CD4-positive, alpha-beta memory T cell (primary cell): Measurements from ENCODE around the gene TOE1. TPM values are rescaled to one million over a fixed set of nuclear protein-coding genes. Genes with fewer than 3 reads are reported as not detected.
A peak's percentile ranks its signal among the peaks of the same experiment; 100 is the strongest.

Source experiments
- CTCF ChIA-PET: fragments of 350-600 bp; sonication (Branson Sonifier 250); formaldehyde crosslinking; loops from one replicate; lab custom pipeline; 2021; ENCODE audit warnings: inconsistent platforms; ENCODE audit not compliant: partially characterized antibody; lab: Charles Lee
- POLR2A ChIA-PET: fragments of 350-600 bp; sonication (Branson Sonifier 250); formaldehyde crosslinking; loops from one replicate; lab custom pipeline; 2021; ENCODE audit not compliant: partially characterized antibody; lab: Charles Lee
- DNase-seq, 5 donors: peaks; one replicate each; pipeline versions ENCODE4 v3.0.0 to v3.0.0-alpha.2; 2020 to 2022; ENCODE audit warnings: mixed read lengths in 1 of 5
- H3K27ac ChIP-seq: one replicate; pipeline ENCODE4 v1.7.0; 2013; ENCODE audit warnings: low read depth, low read length
- H3K27me3 ChIP-seq: 2 replicates; pipeline ENCODE4 v1.7.0; 2013; ENCODE audit warnings: mild to moderate bottlenecking, low read length, moderate library complexity; ENCODE audit not compliant: insufficient read depth
- H3K36me3 ChIP-seq: 2 replicates; pipeline ENCODE4 v1.7.0; 2013; ENCODE audit warnings: mild to moderate bottlenecking, low read length, moderate library complexity; ENCODE audit not compliant: insufficient read depth
- H3K4me1 ChIP-seq: 2 replicates; pipeline ENCODE4 v1.7.0; 2013; ENCODE audit warnings: mild to moderate bottlenecking, low read length, moderate library complexity; ENCODE audit not compliant: insufficient read depth
- H3K4me3 ChIP-seq, 2 donors: one replicate each; pipeline ENCODE4 v1.7.0; 2013; ENCODE audit warnings: low read length in 2 of 2, mild to moderate bottlenecking in 1 of 2
- H3K9me3 ChIP-seq, 2 donors: one replicate each; pipeline ENCODE4 v1.7.0; 2013; ENCODE audit warnings: low read length in 2 of 2, control low read depth in 1 of 2; ENCODE audit not compliant: control insufficient read depth in 1 of 2
- H3K27ac Mint-ChIP-seq, 7 donors: one replicate each; pipeline ENCODE4 v1.8.0; 2020 to 2021; ENCODE audit warnings: mixed read lengths in 7 of 7, mild to moderate bottlenecking in 6 of 7, inconsistent platforms in 3 of 7, moderate library complexity in 3 of 7
- H3K27me3 Mint-ChIP-seq, 2 donors: one replicate each; pipeline ENCODE4 v1.8.0; 2020 to 2021; ENCODE audit warnings: mixed read lengths in 2 of 2
- H3K36me3 Mint-ChIP-seq, 2 donors: one replicate each; pipeline ENCODE4 v1.8.0; 2020 to 2021; ENCODE audit warnings: mixed read lengths in 2 of 2, inconsistent platforms in 1 of 2, mild to moderate bottlenecking in 1 of 2
- H3K4me1 Mint-ChIP-seq, 4 donors: one replicate each; pipeline ENCODE4 v1.8.0; 2020 to 2021; ENCODE audit warnings: mixed read lengths in 4 of 4, mild to moderate bottlenecking in 1 of 4
- H3K4me3 Mint-ChIP-seq, 8 donors: one replicate each; pipeline ENCODE4 v1.8.0; 2020 to 2021; ENCODE audit warnings: mixed read lengths in 8 of 8, mild to moderate bottlenecking in 7 of 8, moderate library complexity in 6 of 8, inconsistent platforms in 3 of 8
- H3K9me3 Mint-ChIP-seq, 8 donors: one replicate each; pipeline ENCODE4 v1.8.0; 2020 to 2021; ENCODE audit warnings: mixed read lengths in 8 of 8, mild to moderate bottlenecking in 5 of 8, inconsistent platforms in 3 of 8, moderate library complexity in 1 of 8
- intact Hi-C: fragments of 100-400 bp; cut with micrococcal nuclease; formaldehyde crosslinking; loops from one replicate; pipeline ENCODE4 v1.15.1; 2023
- polyA plus RNA-seq, 2 donors: library from polyadenylated mRNA; unstranded; fragments of 300-500 nt; fragmentation: Illumina TruSeq; gene quantifications; one replicate each; pipeline ENCODE4 v1.2.3, GENCODE V29; 2021
- total RNA-seq, 2 experiments: library from RNA; stranded (reverse); gene quantifications; one replicate each; pipeline ENCODE4 v1.2.3, GENCODE V29; 2021

TOE1 gene
- total and polyA plus RNA-seq, 4 experiments from 2014 or later = 6.1 to 18.9 (median 15.8) TPM

DNA sequence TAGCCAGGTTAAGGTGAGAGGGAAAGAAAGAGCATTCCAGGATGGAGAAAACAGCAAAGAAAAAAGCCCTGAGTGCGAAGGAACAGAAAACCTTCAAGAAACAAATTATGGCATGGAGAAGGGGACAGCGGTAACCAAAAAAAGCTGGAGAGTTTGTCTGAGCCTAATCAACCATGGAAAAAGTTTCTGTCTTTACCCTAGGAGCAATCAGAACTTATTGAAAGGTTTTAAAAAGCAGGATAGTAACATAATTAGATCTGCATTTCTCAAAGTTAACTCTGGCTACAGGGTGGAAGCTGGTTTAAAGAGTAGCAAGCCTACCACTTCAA lies 39.3 kb upstream of the TOE1 start:
- Mint-ChIP-seq H3K4me1 (peaks cover 9 to 24% (median 14%) of the 10 kb centered on the region in 4 donors), H3K27me3 (no peaks in the 10 kb centered on the region)

DNA sequence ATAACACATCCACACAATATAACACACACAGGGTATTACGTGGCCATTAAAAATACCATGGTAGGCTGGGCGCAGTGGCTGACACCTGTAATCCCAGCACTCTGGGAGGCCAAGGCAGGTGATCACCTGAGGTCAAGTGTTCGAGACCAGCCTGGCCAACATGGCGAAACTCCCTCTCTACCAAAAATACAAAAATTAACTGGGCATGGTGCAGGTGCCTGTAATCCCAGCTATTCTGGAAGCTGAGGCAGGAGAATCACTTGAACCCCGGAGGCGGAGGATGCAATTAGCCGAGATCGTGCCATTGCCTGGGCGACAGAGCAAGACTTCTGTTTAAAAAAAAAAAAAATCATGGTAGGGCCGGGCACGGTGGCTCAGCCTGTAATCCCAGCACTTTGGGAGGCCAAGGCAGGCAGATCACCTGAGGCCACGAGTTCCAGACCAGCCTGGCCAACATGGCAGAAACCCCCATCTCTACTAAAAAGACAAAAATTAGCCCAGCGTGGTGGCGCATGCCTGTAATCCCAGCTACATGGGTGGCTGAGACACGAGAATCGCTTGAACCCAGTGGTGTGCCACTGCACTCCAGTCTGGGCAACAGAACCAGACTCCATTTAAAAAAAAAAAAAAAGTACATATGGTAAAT lies 37.3 kb upstream of the TOE1 start:
- H3K4me3 ChIP-seq = peak overlapping the region in 1 of 2 donors; percentile 86
- H3K36me3 ChIP-seq = no peaks in the 10 kb centered on the region
- H3K9me3 Mint-ChIP-seq = no peaks in the 10 kb centered on the region
- no peak overlapping the region for H3K27ac ChIP-seq
- peak in 1 of 5 donors; percentile 38 for DNase-seq
- no peaks in the 10 kb centered on the region for H3K27me3 Mint-ChIP-seq
- peak overlapping the region in 2 of 7 donors; percentile 48 to 94 for H3K27ac Mint-ChIP-seq
- H3K9me3 ChIP-seq = no peaks in the 10 kb centered on the region
- H3K36me3 Mint-ChIP-seq = no peaks in the 10 kb centered on the region
- H3K27me3 ChIP-seq = no peaks in the 10 kb centered on the region
- H3K4me1 Mint-ChIP-seq = peaks cover 11 to 24% (median 18%) of the 10 kb centered on the region in 4 donors
- peak overlapping the region; percentile 40 to 92 (median 64) for H3K4me3 Mint-ChIP-seq
- ChIA-PET POLR2A (interaction anchor here (0.6 to 6.4 kb wide), 28 partner anchors 15 to 671 kb away, joined by 3 to 158 read pairs (median 10); partner anchors contain the start of genes BTBD19, CCDC163, DYNLT4 and EIF2B3), CTCF (interaction anchor here (0.7 to 10.0 kb wide), 22 partner anchors 8 to 627 kb away, joined by 3 to 388 read pairs (median 4); partner anchors contain the start of genes HECTD3, MUTYH, PLK3 and RNU5D-1)
- peaks cover 11% of the 10 kb centered on the region for H3K4me1 ChIP-seq
- intact Hi-C loops = loop anchor here (1.0 to 5.0 kb wide), 11 partner anchors 24 to 945 kb away; partner anchors contain the start of genes EIF2B3, HPDL, MUTYH and NASP

More for the DNA sequence above, 39.3 kb upstream of the TOE1 start:
- ChIA-PET CTCF (interaction anchor here (1.0 to 10.0 kb wide), 15 partner anchors 9 to 523 kb away, joined by 3 to 388 read pairs (median 4); partner anchors contain the start of genes BEST4, EIF2B3, HECTD3 and MUTYH), POLR2A (interaction anchor here (1.1 to 6.4 kb wide), 2 partner anchors 94 to 287 kb away, joined by 3 to 158 read pairs; partner anchors contain the start of genes HECTD3, UROD and ZSWIM5)
- no peak for DNase-seq
- peaks cover 11% of the 10 kb centered on the region for H3K4me1 ChIP-seq
- no peaks in the 10 kb centered on the region for H3K9me3 ChIP-seq
- no peaks in the 10 kb centered on the region for H3K27me3 ChIP-seq
- Mint-ChIP-seq H3K4me3 (peak overlapping the region in 2 of 8 donors; percentile 43 to 45), H3K27ac (peak overlapping the region in 2 of 7 donors; percentile 24 to 51), H3K36me3 (no peaks in the 10 kb centered on the region), H3K9me3 (no peaks in the 10 kb centered on the region)
- intact Hi-C loops = loop anchor here (1.0 to 5.0 kb wide), 6 partner anchors 282 to 947 kb away; partner anchors contain the start of genes NASP and RAD54L
- no peaks in the 10 kb centered on the region for H3K36me3 ChIP-seq
- H3K4me3 ChIP-seq = no peak overlapping the region
- H3K27ac ChIP-seq = no peak overlapping the region

DNA sequence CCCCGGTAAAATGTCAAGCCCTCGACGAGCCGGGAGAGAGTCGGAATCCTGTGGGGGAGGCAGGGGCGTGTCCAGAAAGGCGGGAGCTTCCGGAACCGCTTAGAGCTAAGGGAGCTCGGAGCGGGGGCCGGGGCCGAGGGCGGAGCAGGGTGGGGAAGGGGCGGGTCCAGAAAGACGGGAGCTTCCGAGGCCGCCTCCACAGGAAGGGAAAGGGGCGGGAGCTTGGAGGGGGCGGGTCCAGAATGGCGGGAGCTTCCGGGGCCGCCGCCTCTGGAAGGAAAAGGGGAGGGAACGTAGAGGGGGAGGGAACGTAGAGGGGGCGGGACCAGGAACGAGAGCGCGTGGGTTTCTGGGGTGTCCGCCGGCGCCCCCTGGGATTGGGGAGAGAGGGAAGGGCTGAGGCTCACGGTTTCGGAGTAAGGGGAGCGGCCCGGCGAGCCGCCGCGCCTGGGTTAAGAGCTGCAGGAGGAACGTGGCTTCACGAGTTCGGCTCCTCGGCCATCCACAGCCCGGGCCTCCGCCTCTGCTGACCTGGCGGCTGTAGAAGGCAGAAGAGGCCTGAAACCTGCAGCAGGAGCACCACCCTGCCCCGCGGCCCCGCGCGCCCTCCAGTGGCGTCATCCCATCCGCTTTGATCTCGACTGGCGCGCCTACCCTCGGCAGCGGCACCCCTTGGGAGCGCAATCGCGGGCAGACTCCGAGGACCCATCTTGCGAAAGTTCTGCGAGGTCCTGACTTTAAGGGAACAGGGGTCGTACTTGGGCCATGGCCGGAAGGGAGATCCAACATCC lies 36.3 kb upstream of the TOE1 start:
- Histone ChIP-seq H3K27me3 (no peaks in the 10 kb centered on the region), H3K4me3 (peak overlapping the region; percentile 42 to 86), H3K9me3 (no peaks in the 10 kb centered on the region), H3K27ac (peak overlapping the region; percentile 85), H3K36me3 (no peaks in the 10 kb centered on the region), H3K4me1 (peaks cover 11% of the 10 kb centered on the region)
- Mint-ChIP-seq H3K4me3 (peak overlapping the region; percentile 87 to 94 (median 92)), H3K36me3 (no peaks in the 10 kb centered on the region), H3K9me3 (no peaks in the 10 kb centered on the region), H3K27ac (peak overlapping the region; percentile 93 to 98 (median 96)), H3K4me1 (peaks cover 11 to 24% (median 18%) of the 10 kb centered on the region in 4 donors), H3K27me3 (no peaks in the 10 kb centered on the region)
- intact Hi-C loops = loop anchor here (1.0 to 5.0 kb wide), 12 partner anchors 23 to 944 kb away; partner anchors contain the start of genes EIF2B3, HPDL, MUTYH and NASP
- CTCF ChIA-PET = interaction anchor here (0.7 to 10.0 kb wide), 26 partner anchors 9 to 628 kb away, joined by 3 to 388 read pairs (median 4); partner anchors contain the start of genes CCDC163, EIF2B3, HECTD3 and HPDL
- POLR2A ChIA-PET = interaction anchor here (0.7 to 6.4 kb wide), 35 partner anchors 14 to 672 kb away, joined by 3 to 158 read pairs (median 6); partner anchors contain the start of genes AKR1A1, ARMH1, BTBD19 and CCDC163
- DNase-seq = peak; percentile 94 to 97 (median 95)

DNA sequence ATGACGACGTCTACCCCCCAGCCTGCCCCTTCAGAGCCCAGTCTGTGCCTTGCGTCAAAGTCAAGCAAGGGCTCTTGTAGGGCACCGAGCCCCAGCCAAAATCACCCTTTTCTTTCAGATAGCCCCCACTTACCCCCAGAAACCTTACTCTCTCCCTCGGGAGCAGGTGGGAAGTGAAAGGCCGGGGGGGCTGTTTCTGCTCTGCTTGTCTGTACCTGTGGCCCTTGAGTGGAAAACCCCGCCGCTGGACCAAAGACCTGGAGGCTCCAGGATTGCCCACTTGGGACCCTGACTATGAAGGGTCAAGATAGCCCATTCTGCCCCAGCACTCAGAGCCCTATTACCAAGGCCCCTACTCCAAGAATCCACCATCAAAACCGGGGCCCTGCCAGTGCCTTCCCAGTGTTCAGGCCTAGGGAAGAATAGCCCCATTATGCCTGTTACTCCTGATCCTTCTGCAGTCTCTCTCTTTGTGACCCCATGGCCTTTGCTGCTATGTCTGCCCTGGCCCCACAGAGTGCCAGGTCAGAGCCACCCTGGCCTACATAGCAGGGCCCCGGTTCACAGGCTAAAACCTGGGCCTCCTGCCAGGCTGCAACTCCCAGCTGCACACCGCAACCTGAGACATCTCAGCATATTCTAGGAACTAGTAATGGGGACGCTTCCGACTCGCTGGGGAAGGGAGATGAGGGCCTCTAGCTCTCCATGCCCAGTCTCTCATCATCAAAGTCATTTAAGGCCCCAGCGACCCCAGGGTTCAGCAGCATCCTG lies 35.5 kb upstream of the TOE1 start:
- CTCF ChIA-PET = interaction anchor here (1.2 to 10.0 kb wide), 13 partner anchors 33 to 583 kb away, joined by 3 to 388 read pairs (median 6); partner anchors contain the start of genes HECTD3, MUTYH, PLK3 and TESK2
- intact Hi-C loops = loop anchor here (1.0 to 5.0 kb wide), 4 partner anchors 278 to 943 kb away; partner anchors contain the start of genes NASP and RAD54L
- H3K27me3 ChIP-seq = no peaks in the 10 kb centered on the region

DNA sequence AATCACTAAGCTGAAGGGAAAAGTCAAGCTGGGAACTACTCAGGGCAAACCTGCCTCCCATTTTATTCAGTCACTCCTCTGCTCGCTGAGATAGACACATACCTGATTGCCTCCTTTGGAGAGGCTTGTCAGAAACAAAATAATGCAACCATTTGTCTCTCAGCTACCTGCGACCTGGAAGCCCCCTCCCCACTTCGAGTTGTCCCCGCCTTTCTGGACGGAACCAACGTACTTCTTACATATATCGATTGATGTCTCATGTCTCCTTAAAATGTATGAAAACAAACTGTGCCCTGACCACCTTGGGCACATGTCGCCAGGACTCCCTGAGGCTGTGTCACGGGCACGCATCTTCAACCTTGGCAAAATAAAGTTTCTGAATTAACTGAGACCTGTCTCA lies 34.7 kb upstream of the TOE1 start:
- no peaks in the 10 kb centered on the region for H3K36me3 ChIP-seq
- no peaks in the 10 kb centered on the region for H3K9me3 ChIP-seq
- DNase-seq = no peak
- Mint-ChIP-seq H3K27ac (peak overlapping the region; percentile 77 to 98 (median 96)), H3K9me3 (no peaks in the 10 kb centered on the region), H3K4me1 (peaks cover 11 to 24% (median 18%) of the 10 kb centered on the region in 4 donors), H3K4me3 (peak overlapping the region in 5 of 8 donors; percentile 27 to 94 (median 71)), H3K27me3 (no peaks in the 10 kb centered on the region), H3K36me3 (no peaks in the 10 kb centered on the region)
- no peak overlapping the region for H3K4me3 ChIP-seq
- H3K27ac ChIP-seq = peak overlapping the region; percentile 85
- POLR2A ChIA-PET = interaction anchor here (0.8 to 6.1 kb wide), 9 partner anchors 22 to 584 kb away, joined by 3 to 130 read pairs (median 6); partner anchors contain the start of genes HECTD3, HPDL, MUTYH and PLK3
- CTCF ChIA-PET = interaction anchor here (1.3 to 2.1 kb wide), 5 partner anchors 35 to 484 kb away, joined by 3 to 12 read pairs (median 6); partner anchors contain the start of genes MUTYH and TOE1
- no peaks in the 10 kb centered on the region for H3K27me3 ChIP-seq
- intact Hi-C loops = no loop called here
- H3K4me1 ChIP-seq = peaks cover 11% of the 10 kb centered on the region

More for the DNA sequence above, 35.5 kb upstream of the TOE1 start:
- Histone ChIP-seq H3K4me1 (peaks cover 11% of the 10 kb centered on the region), H3K4me3 (peak overlapping the region; percentile 40 to 86), H3K36me3 (no peaks in the 10 kb centered on the region), H3K9me3 (no peaks in the 10 kb centered on the region), H3K27ac (peak overlapping the region; percentile 85)
- Mint-ChIP-seq H3K36me3 (no peaks in the 10 kb centered on the region), H3K27ac (peak overlapping the region; percentile 93 to 98 (median 96)), H3K4me3 (peak overlapping the region; percentile 87 to 94 (median 92)), H3K27me3 (no peaks in the 10 kb centered on the region), H3K4me1 (peaks cover 11 to 24% (median 18%) of the 10 kb centered on the region in 4 donors), H3K9me3 (no peaks in the 10 kb centered on the region)
- POLR2A ChIA-PET = interaction anchor here (0.8 to 6.4 kb wide), 25 partner anchors 15 to 672 kb away, joined by 3 to 158 read pairs (median 10); partner anchors contain the start of genes ARMH1, BTBD19, CCDC163 and DYNLT4
- DNase-seq = no peak

DNA sequence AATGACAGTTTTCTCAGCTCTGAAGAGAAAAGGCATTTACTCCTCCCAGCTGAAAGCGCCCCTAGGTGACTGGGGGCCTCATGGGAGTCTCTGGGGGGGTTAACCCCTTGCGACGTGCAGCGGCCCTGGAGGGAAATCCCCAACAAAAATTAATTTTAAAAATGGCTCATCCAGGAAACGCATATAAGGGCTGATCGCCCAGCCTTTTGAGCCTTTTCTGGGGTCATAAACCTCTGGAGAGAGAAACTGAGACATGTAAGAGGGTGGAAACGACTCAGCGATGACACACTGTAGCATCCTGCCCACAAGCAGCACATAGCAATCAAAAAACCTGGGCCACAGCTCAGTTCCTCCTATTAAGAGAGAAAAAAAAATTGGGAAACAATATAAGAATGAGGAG lies 33.7 kb upstream of the TOE1 start:
- no peaks in the 10 kb centered on the region for H3K9me3 Mint-ChIP-seq
- H3K36me3 ChIP-seq = no peaks in the 10 kb centered on the region
- no peak for DNase-seq
- no peak overlapping the region for H3K4me3 ChIP-seq
- ChIA-PET CTCF (interaction anchor here (1.0 to 2.1 kb wide), 4 partner anchors 13 to 485 kb away, joined by 3 to 12 read pairs (median 5); partner anchors contain the start of genes MUTYH and TOE1), POLR2A (interaction anchor here (0.7 to 6.1 kb wide), 5 partner anchors 27 to 594 kb away, joined by 3 to 130 read pairs (median 3); partner anchors contain the start of genes MUTYH and TOE1)
- peaks cover 11 to 24% (median 18%) of the 10 kb centered on the region in 4 donors for H3K4me1 Mint-ChIP-seq
- H3K4me1 ChIP-seq = peaks cover 11% of the 10 kb centered on the region
- H3K27me3 ChIP-seq = no peaks in the 10 kb centered on the region
- no peaks in the 10 kb centered on the region for H3K27me3 Mint-ChIP-seq
- H3K27ac Mint-ChIP-seq = peak overlapping the region in 3 of 7 donors; percentile 47 to 94 (median 60)
- H3K4me3 Mint-ChIP-seq = peak overlapping the region in 4 of 8 donors; percentile 17 to 43 (median 31)
- no peak overlapping the region for H3K27ac ChIP-seq
- H3K36me3 Mint-ChIP-seq = no peaks in the 10 kb centered on the region
- no peaks in the 10 kb centered on the region for H3K9me3 ChIP-seq
- intact Hi-C loops = no loop called here
